Limb (tissue), 2 donors: ENCODE data around the gene ARHGAP33.

Experiments used
- DNase-seq, 2 donors: peaks; one replicate each; pipeline ENCODE4 v3.0.0-alpha.2; 2016; ENCODE audit errors: extremely low spot score in 2 of 2

Gene ARHGAP33

GRCh38 chr19:35775298-35776101 is at the start of gene ARHGAP33:
TSS of gene ARHGAP33 (plus strand) at chr19:35775564. CDS start at chr19:35775659, 95 bp downstream.
- DNase-seq: peak; percentile 98 to 99

GRCh38 chr19:35727053-35727955 is 48.1 kb upstream of the ARHGAP33 start:
- DNase-seq: no peak

- DNase-seq: no peak
Observed at GRCh38 chr19:35727956-35728706, 47.2 kb upstream of the ARHGAP33 start.

GRCh38 chr19:35729021-35729420 is 46.3 kb upstream of the ARHGAP33 start:
- DNase-seq: no peak

- DNase-seq: no peak
Observed at GRCh38 chr19:35729763-35730162, 45.6 kb upstream of the ARHGAP33 start.

GRCh38 chr19:35730326-35730725 is 45.0 kb upstream of the ARHGAP33 start:
- DNase-seq: no peak

- no peak for DNase-seq
Observed at GRCh38 chr19:35731353-35731752, 44.0 kb upstream of the ARHGAP33 start.

- DNase-seq: no peak
Observed at GRCh38 chr19:35731779-35732405, 43.5 kb upstream of the ARHGAP33 start.

GRCh38 chr19:35732540-35733179 is 42.7 kb upstream of the ARHGAP33 start:
- no peak for DNase-seq

- DNase-seq: no peak
Observed at GRCh38 chr19:35733180-35734125, 41.9 kb upstream of the ARHGAP33 start.

GRCh38 chr19:35734273-35734672 is 41.1 kb upstream of the ARHGAP33 start:
- no peak for DNase-seq

GRCh38 chr19:35734889-35735288 is 40.5 kb upstream of the ARHGAP33 start:
- no peak for DNase-seq

- DNase-seq: no peak
Observed at GRCh38 chr19:35736913-35737886, 38.2 kb upstream of the ARHGAP33 start.

GRCh38 chr19:35738021-35738886 is 37.1 kb upstream of the ARHGAP33 start:
- DNase-seq: no peak

- DNase-seq: no peak
Observed at GRCh38 chr19:35738887-35739229, 36.5 kb upstream of the ARHGAP33 start.

GRCh38 chr19:35739275-35740107 is 35.9 kb upstream of the ARHGAP33 start:
- no peak for DNase-seq

- no peak for DNase-seq
Observed at GRCh38 chr19:35740108-35740422, 35.3 kb upstream of the ARHGAP33 start.
